Measurements from ENCODE around the gene STAT5B.

STAT5B gene

DNA sequence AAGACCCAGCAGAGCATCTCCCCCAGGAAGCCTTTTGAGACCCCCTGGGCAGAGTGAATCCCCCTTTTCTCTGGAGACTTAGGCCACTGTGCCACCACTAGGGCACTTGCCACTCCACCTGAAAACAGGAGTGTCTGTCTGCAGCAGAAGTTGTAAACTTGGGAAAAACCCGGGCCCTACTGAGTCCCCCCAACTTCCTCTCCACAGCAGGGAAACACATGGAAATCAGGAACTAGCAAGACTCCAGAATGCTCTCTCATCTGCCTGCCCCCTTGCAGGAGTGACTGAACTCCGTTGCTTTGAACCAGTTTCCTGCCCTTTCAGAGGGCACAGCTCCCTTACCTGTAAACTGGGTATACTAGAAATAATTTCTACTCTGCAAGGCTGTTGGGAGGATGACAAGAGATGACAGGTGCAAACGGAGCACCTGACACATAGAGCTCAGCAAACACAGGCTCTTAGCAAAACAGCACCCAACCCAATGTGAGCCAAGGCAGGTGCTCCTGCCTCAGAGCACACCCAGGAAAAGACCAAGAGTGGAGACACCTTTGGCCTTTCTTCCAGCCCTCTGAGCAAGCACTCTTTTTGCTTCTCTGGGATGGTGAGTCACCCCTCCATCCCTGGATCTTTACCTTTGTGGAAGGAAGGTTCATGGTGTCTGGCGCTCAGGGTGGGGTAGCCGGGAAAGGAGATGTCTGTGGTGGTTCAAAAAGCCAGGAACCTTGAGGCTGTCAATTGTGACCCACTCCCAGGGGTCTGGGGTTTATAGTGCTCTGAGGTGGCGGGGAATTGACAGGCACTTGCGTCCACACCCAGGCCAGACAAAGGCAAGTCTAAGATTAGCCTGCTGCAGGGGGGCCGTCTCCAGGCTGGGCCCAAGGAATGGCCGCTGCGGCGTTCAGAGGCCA is 91.2 kb downstream of the STAT5B start, which contains the start of gene HCRT:
HCRT (minus strand) TSS at position 740 of the 908 bp plus-strand sequence; CDS start at position 653, 87 bp downstream.
- DNase-seq (ENCODE audit: low read depth): no peak
- peak within 1 kb of the TSS; percentile 25 for H3K4me3 ChIP-seq (ENCODE audit: control insufficient read depth, low read depth, low read length)
- no peak for TF ChIP-seq CTCF (IDR thresholded peaks at IDR 0.05; ENCODE audit: control insufficient read depth, insufficient read depth, low read depth, low read length, missing control alignments)

GRCh38 chr17:42183741-42184711 is 92.2 kb downstream of the STAT5B start:
- peak; percentile 60 for TF ChIP-seq CTCF (IDR thresholded peaks at IDR 0.05; ENCODE audit: control insufficient read depth, insufficient read depth, low read depth, low read length, missing control alignments)
- no peak for DNase-seq (ENCODE audit: low read depth)
- H3K4me3 ChIP-seq (ENCODE audit: control insufficient read depth, low read depth, low read length): peak overlapping the region; percentile 54

DNA sequence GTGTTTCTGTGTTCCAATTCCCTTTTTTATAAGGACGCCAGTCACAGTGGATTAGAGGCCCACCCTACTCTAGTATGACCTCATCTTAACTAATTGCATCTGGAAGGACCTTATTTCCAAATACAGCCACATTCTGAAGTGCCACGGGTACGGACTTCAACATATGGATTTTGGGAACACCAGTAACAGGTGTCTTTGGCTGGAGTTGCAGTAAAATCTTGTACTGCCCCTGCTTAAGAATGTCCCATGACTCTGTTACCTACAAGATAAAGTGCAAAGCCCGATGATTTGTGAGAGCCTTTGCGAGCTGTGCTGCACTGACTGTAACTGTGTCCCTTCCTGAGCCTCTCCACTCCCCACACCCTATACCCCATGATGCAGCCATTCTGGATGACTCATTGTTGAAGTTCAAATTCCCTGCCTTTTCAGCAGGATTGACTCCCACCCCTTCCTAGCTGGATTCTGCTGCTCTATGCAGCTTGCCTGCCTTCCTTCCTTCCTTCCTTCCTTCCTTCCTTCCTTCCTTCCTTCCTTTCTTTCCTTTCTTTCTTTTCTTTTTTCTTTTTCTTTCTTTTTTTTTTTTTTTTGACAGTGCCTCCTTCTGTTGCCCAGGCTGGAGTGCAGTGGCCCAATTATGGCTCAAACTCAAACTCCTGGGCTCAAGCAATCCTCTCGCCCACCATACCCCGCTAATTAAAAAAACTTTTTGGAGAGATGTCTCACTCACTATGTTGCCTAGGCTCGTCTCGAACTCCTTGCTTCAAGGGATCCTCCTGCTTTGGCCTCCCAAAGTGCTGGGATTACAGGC is 93.1 kb downstream of the STAT5B start:
- DNase-seq (ENCODE audit: low read depth): no peak

DNA sequence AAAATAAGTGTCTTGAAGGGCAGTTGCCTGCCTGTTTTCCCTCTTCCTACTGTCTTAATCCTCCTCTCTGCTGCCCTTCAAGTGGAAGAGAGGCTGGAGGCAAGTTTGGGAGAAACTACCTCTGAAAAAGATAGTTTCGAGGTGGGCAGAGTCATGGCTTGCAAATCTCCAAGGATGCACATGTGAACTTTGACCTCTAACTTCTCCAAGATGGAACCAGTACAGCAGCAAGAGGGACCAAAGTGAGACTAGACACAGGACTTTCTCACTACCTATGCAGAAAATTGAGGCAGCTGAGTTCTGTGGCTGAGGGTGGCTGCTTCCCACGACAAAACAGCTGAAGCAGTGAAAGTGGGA is 94.4 kb downstream of the STAT5B start:
- H3K4me3 ChIP-seq (ENCODE audit: control insufficient read depth, low read depth, low read length): no peak overlapping the region
- DNase-seq (ENCODE audit: low read depth): no peak
- no peak for TF ChIP-seq CTCF (IDR thresholded peaks at IDR 0.05; ENCODE audit: control insufficient read depth, insufficient read depth, low read depth, low read length, missing control alignments)

More for the DNA sequence above, 93.1 kb downstream of the STAT5B start:
- no peak overlapping the region for H3K4me3 ChIP-seq (ENCODE audit: control insufficient read depth, low read depth, low read length)
- TF ChIP-seq CTCF (IDR thresholded peaks at IDR 0.05; ENCODE audit: control insufficient read depth, insufficient read depth, low read depth, low read length, missing control alignments): no peak

DNA sequence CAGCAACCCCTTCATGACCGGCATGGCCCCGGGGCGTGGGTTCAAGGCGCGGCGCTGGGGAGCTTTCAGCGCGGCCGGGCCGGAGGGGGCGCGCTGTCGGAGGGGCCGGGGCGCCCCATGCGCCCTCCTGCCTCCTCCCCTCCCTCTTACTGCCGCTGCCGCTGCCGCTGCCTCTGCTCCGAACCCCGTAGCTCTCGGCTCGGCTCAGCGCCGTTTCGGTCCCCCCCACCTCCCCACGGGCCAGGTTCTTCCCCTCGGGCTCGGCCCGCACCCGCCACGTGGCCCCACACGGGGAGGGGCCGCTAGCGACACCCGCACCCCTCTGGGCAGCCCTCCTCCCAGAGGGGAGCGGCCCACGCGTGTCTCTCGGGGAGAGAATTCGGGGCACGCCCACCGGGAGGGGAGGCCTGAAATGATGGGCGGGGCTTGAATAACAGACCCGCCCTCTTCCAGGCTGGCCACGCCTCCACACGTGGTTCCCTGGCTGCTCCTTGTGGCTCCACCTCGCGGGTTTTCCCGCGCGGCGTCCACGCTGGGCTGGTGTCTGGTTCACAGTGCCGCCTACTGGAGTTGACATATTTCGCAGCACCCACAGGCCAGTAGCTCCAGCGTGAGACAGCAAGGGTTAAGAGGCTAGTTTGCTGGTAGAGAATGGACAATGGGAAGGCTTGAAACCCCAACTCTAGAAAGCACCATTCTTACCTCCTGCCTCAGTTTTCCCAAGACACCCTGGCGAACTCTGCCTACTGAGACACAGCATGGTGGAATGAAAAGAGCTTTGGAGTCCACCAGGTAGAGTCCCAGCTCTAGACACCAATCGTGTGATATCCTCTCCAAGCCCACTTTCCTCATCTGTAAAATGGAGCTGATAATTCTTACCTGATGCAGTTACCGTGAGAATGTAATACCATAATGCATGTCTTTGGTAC is 95.0 kb downstream of the STAT5B start, which contains the start of gene KCNH4:
KCNH4 (minus strand) TSS at position 221 of the 929 bp plus-strand sequence; CDS start at position 24, 197 bp downstream.
- TF ChIP-seq CTCF (IDR thresholded peaks at IDR 0.05; ENCODE audit: control insufficient read depth, insufficient read depth, low read depth, low read length, missing control alignments): peak; percentile 62
- peak; percentile 16 for DNase-seq (ENCODE audit: low read depth)
- peak within 1 kb of the TSS; percentile 1 for H3K4me3 ChIP-seq (ENCODE audit: control insufficient read depth, low read depth, low read length)

Measured in AG09309 (cell line).